Measurements from ENCODE around the gene CRYBG1.

GRCh38 chr6:106452628-106453027 lies 92.1 kb downstream of the CRYBG1 start:
- TF ChIP-seq BCL3 (CRISPR knock-in tag; IDR thresholded peaks at IDR 0.05) (no peak), NR2C2 (CRISPR knock-in tag; IDR thresholded peaks at IDR 0.05; ENCODE audit: borderline replicate concordance) (no peak), THAP7 (CRISPR knock-in tag; IDR thresholded peaks at IDR 0.05) (no peak)
